Measurements from ENCODE around the gene WNT2B. TPM values are rescaled to one million over a fixed set of nuclear protein-coding genes. Genes with fewer than 3 reads are reported as not detected.

Gene WNT2B
- total and polyA plus RNA-seq, 9 of the 15 experiments (the other 6 are each of a cell fraction or from before 2014, with no cell fraction given): 0.02 to 0.06 (median 0.04) TPM; not detected in 3

GRCh38 chr1:112524986-112525385 is 16.2 kb downstream of the WNT2B start:
- Histone ChIP-seq H3K9me3 (replicated peaks; ENCODE audit: control insufficient read depth, insufficient read depth, low read depth, low read length) (no peaks in the 10 kb centered on the region), H3K36me3 (ENCODE audit: control insufficient read depth, insufficient read depth, low read length) (no peaks in the 10 kb centered on the region), H3K9me1 (ENCODE audit: control insufficient read depth, insufficient read depth, low read length) (no peaks in the 10 kb centered on the region), H3K4me2 (ENCODE audit: insufficient read depth, low read length) (no peak overlapping the region), H3K79me2 (ENCODE audit: control insufficient read depth, insufficient read depth, low read length) (no peaks in the 10 kb centered on the region), H4K20me1 (replicated peaks; ENCODE audit: control insufficient read depth, insufficient read depth, low read length) (peaks cover 5% of the 10 kb centered on the region; the same call in 1 of the 2 replicates), H3K4me1 (replicated peaks in 1 of 2; ENCODE audit: control insufficient read depth in 2 of 2, insufficient read depth in 2 of 2, low read length in 2 of 2) (no peaks in the 10 kb centered on the region), H3K9ac (ENCODE audit: insufficient read depth in 1 of 2, low read depth in 2 of 2, low read length in 2 of 2) (no peak overlapping the region), H3K4me3 (no peak overlapping the region), H3K27me3 (ENCODE audit: control insufficient read depth in 2 of 2, insufficient read depth in 2 of 2, low read length in 2 of 2) (peaks cover 3 to 5% of the 10 kb centered on the region in 2 experiments; a peak in 4 of 5 replicates), H3K27ac (ENCODE audit: extremely low read depth, low read depth, low read length) (no peak overlapping the region), H2AFZ (ENCODE audit: low read depth, low read length) (no peak overlapping the region)
- intact Hi-C loops (cut with micrococcal nuclease): no loop called here
- DNase-seq (ENCODE audit: extremely low read depth in 1 of 4, low spot score in 3 of 4): no peak
- ChIA-PET CTCF (ENCODE audit: low intra/inter-chr PET ratio) (no interaction called here), POLR2A (interaction anchor here (1.0 to 1.5 kb wide), 2 partner anchors 12 to 19 kb away, joined by 3 read pairs; no protein-coding TSS in a partner anchor)
- in situ Hi-C loops (cut with MboI): no loop called here
- ATAC-seq: no peak
- WGBS (ENCODE audit: insufficient coverage, low coverage, missing lambda C conversion rate): 42% methylated on average over 1 of the region's 1 CpG
- no peak for FAIRE-seq
- BruUV-seq (replicated peaks): no TSS peak
- TF ChIP-seq MLLT1 (IDR thresholded peaks at IDR 0.05): no peak
- no peak for TF ChIP-seq LEF1 (IDR thresholded peaks at IDR 0.05)
- TF ChIP-seq, protein P1, sequence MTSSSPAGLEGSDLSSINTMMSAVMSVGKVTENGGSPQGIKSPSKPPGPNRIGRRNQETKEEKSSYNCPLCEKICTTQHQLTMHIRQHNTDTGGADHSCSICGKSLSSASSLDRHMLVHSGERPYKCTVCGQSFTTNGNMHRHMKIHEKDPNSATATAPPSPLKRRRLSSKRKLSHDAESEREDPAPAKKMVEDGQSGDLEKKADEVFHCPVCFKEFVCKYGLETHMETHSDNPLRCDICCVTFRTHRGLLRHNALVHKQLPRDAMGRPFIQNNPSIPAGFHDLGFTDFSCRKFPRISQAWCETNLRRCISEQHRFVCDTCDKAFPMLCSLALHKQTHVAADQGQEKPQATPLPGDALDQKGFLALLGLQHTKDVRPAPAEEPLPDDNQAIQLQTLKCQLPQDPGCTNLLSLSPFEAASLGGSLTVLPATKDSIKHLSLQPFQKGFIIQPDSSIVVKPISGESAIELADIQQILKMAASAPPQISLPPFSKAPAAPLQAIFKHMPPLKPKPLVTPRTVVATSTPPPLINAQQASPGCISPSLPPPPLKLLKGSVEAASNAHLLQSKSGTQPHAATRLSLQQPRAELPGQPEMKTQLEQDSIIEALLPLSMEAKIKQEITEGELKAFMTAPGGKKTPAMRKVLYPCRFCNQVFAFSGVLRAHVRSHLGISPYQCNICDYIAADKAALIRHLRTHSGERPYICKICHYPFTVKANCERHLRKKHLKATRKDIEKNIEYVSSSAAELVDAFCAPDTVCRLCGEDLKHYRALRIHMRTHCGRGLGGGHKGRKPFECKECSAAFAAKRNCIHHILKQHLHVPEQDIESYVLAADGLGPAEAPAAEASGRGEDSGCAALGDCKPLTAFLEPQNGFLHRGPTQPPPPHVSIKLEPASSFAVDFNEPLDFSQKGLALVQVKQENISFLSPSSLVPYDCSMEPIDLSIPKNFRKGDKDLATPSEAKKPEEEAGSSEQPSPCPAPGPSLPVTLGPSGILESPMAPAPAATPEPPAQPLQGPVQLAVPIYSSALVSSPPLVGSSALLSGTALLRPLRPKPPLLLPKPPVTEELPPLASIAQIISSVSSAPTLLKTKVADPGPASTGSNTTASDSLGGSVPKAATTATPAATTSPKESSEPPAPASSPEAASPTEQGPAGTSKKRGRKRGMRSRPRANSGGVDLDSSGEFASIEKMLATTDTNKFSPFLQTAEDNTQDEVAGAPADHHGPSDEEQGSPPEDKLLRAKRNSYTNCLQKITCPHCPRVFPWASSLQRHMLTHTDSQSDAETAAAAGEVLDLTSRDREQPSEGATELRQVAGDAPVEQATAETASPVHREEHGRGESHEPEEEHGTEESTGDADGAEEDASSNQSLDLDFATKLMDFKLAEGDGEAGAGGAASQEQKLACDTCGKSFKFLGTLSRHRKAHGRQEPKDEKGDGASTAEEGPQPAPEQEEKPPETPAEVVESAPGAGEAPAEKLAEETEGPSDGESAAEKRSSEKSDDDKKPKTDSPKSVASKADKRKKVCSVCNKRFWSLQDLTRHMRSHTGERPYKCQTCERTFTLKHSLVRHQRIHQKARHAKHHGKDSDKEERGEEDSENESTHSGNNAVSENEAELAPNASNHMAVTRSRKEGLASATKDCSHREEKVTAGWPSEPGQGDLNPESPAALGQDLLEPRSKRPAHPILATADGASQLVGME (CRISPR knock-in tag; IDR thresholded peaks at IDR 0.05): no peak
- no peak for TF ChIP-seq MBD1 (CRISPR knock-in tag; IDR thresholded peaks at IDR 0.05)
- no peak for TF ChIP-seq PCBP1 (IDR thresholded peaks at IDR 0.05; ENCODE audit: low read depth, low read length, poor library complexity, severe bottlenecking)
- no peak for TF ChIP-seq ZNF140 (CRISPR knock-in tag; IDR thresholded peaks at IDR 0.05)
- no peak for TF ChIP-seq PPARD (CRISPR knock-in tag; IDR thresholded peaks at IDR 0.05)
- TF ChIP-seq PTBP1 (IDR thresholded peaks at IDR 0.05; ENCODE audit: low read depth, low read length): no peak
- no peak for TF ChIP-seq ZNF75A (CRISPR knock-in tag; IDR thresholded peaks at IDR 0.05)
- TF ChIP-seq, protein P2, sequence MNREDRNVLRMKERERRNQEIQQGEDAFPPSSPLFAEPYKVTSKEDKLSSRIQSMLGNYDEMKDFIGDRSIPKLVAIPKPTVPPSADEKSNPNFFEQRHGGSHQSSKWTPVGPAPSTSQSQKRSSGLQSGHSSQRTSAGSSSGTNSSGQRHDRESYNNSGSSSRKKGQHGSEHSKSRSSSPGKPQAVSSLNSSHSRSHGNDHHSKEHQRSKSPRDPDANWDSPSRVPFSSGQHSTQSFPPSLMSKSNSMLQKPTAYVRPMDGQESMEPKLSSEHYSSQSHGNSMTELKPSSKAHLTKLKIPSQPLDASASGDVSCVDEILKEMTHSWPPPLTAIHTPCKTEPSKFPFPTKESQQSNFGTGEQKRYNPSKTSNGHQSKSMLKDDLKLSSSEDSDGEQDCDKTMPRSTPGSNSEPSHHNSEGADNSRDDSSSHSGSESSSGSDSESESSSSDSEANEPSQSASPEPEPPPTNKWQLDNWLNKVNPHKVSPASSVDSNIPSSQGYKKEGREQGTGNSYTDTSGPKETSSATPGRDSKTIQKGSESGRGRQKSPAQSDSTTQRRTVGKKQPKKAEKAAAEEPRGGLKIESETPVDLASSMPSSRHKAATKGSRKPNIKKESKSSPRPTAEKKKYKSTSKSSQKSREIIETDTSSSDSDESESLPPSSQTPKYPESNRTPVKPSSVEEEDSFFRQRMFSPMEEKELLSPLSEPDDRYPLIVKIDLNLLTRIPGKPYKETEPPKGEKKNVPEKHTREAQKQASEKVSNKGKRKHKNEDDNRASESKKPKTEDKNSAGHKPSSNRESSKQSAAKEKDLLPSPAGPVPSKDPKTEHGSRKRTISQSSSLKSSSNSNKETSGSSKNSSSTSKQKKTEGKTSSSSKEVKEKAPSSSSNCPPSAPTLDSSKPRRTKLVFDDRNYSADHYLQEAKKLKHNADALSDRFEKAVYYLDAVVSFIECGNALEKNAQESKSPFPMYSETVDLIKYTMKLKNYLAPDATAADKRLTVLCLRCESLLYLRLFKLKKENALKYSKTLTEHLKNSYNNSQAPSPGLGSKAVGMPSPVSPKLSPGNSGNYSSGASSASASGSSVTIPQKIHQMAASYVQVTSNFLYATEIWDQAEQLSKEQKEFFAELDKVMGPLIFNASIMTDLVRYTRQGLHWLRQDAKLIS (CRISPR knock-in tag; IDR thresholded peaks at IDR 0.05): no peak

Data from K562 (cell line).